K562 (cell line): ENCODE measurements around the gene ZBP1. TPM values are rescaled to one million over a fixed set of nuclear protein-coding genes. Genes with fewer than 3 reads are reported as not detected.
A peak's percentile ranks its signal among the peaks of the same experiment; 100 is the strongest.

Experiments
- BHLHE40 ChIP-seq: IDR thresholded peaks from 2 replicates; pipeline ENCODE4 v1.6.1; 2011; ENCODE audit warnings: low read length, improper control_type of control experiment
- CAMTA2 ChIP-seq: fragments of 250-450 bp; sonication (Bioruptor Pico); conservative IDR thresholded peaks from 2 replicates; pipeline ENCODE4 v1.5.1; 2022
- CCNT2 ChIP-seq: IDR thresholded peaks from 2 replicates; pipeline ENCODE4 v1.6.1; 2011; ENCODE audit warnings: borderline replicate concordance, low read depth, mild to moderate bottlenecking, moderate library complexity, mixed read lengths, low read length; ENCODE audit not compliant: insufficient read length; ENCODE audit errors: extremely low read depth
- E2F4 ChIP-seq: sonication (generic); formaldehyde crosslinking; IDR thresholded peaks from 2 replicates; pipeline ENCODE4 v1.8.0; 2022; ENCODE audit warnings: mild to moderate bottlenecking, low read depth, missing genetic modification reagents
- KLF10 ChIP-seq: fragments of 250-450 bp; sonication (Bioruptor Pico); IDR thresholded peaks from 2 replicates; pipeline ENCODE4 v1.6.1; 2021; ENCODE audit warnings: matching md5 sums
- MLX ChIP-seq, 2 experiments: fragments of 450-650 bp in 1 of 2; sonication (generic) in 1 of 2; formaldehyde crosslinking; conservative IDR thresholded peaks; 2 replicates each; pipeline versions ENCODE4 v1.4.0 to v1.8.1; 2020 to 2022; ENCODE audit warnings: mild to moderate bottlenecking in 1 of 2, missing genetic modification reagents in 1 of 2
- PML ChIP-seq: IDR thresholded peaks from 2 replicates; pipeline ENCODE4 v1.6.1; 2012; ENCODE audit warnings: low read length, inconsistent platforms
- POU5F1 ChIP-seq: fragments of 150-350 bp; IDR thresholded peaks from 2 replicates; pipeline ENCODE4 v1.6.1; 2014; ENCODE audit warnings: borderline replicate concordance, low read length, low read depth, mild to moderate bottlenecking; ENCODE audit not compliant: partially characterized antibody
- RHOXF2B ChIP-seq: fragments of 250-450 bp; sonication (Bioruptor Pico); conservative IDR thresholded peaks from 2 replicates; pipeline ENCODE4 v1.5.1; 2021
- SOX6 ChIP-seq: fragments of 450-650 bp; IDR thresholded peaks from 2 replicates; pipeline ENCODE4 v1.6.1; 2014; ENCODE audit warnings: mild to moderate bottlenecking
- SUPT5H ChIP-seq: fragments of 450-650 bp; IDR thresholded peaks from 2 replicates; pipeline ENCODE4 v1.6.1; 2016
- TAF7 ChIP-seq: fragments of 450-650 bp; IDR thresholded peaks from 2 replicates; pipeline ENCODE4 v1.6.1; 2016; ENCODE audit warnings: missing genetic modification characterization, missing compliant biosample characterization
- TBL1XR1 ChIP-seq, 2 experiments: IDR thresholded peaks; 2 replicates each; pipeline ENCODE4 v1.6.1; 2012; ENCODE audit warnings: improper control_type of control experiment in 2 of 2, low read length in 2 of 2, mild to moderate bottlenecking in 1 of 2
- ZFP36 ChIP-seq: fragments of 150-350 bp; IDR thresholded peaks from 2 replicates; pipeline ENCODE4 v1.6.1; 2018; ENCODE audit warnings: low read length, low read depth; ENCODE audit not compliant: partially characterized antibody
- polyA plus RNA-seq, 8 experiments: library from polyadenylated mRNA; depleted of rRNA in 4 of 8; stranded (reverse) in 5 of 8; unstranded in 3 of 8; fragments of >200 nt; fragmentation: Nextera tagmentation in 2 of 8; fragmentation: Illumina TruSeq in 1 of 8; extraction: Ambion mirVana in 2 of 8; extraction: Trizol in 1 of 8; gene quantifications; 2 replicates each; pipeline versions ENCODE4 v1.2.1 to v1.2.3, GENCODE V29; 2011 to 2014; ENCODE audit warnings: inconsistent platforms in 1 of 8, missing spikeins in 1 of 8
- total RNA-seq, 7 experiments: library from RNA; depleted of rRNA in 6 of 7; stranded (reverse); fragments of >200 nt in 6 of 7; fragmentation: Illumina TruSeq in 2 of 7; extraction: Trizol in 2 of 7; gene quantifications; 2 replicates each; pipeline versions ENCODE4 v1.2.1 to v1.2.3, GENCODE V29; 2011 to 2021; ENCODE audit warnings: low replicate concordance in 1 of 7
- TF ChIP-seq, protein P1 (sequence below), 3 experiments: IDR thresholded peaks in 2 of 3; conservative IDR thresholded peaks in 1 of 3; 2 replicates each; pipeline ENCODE4 v1.5.1; 2011 to 2012; ENCODE audit warnings: low read length in 3 of 3, mild to moderate bottlenecking in 3 of 3, control low read depth in 2 of 3, improper control_type of control experiment in 1 of 3, inconsistent platforms in 1 of 3, low read depth in 1 of 3, mixed read lengths in 1 of 3, moderate library complexity in 1 of 3; ENCODE audit not compliant: insufficient read depth in 2 of 3
- TF ChIP-seq, protein P2 (sequence below): fragments of 450-650 bp; IDR thresholded peaks from 2 replicates; pipeline ENCODE4 v1.6.1; 2016

Gene ZBP1
- total and polyA plus RNA-seq, 9 of the 15 experiments (the other 6 are each of a cell fraction or from before 2014, with no cell fraction given), result not detected

GRCh38 chr20:57605045-57605444, 15.2 kb downstream of the ZBP1 start (continued):
- TF ChIP-seq, protein P1, sequence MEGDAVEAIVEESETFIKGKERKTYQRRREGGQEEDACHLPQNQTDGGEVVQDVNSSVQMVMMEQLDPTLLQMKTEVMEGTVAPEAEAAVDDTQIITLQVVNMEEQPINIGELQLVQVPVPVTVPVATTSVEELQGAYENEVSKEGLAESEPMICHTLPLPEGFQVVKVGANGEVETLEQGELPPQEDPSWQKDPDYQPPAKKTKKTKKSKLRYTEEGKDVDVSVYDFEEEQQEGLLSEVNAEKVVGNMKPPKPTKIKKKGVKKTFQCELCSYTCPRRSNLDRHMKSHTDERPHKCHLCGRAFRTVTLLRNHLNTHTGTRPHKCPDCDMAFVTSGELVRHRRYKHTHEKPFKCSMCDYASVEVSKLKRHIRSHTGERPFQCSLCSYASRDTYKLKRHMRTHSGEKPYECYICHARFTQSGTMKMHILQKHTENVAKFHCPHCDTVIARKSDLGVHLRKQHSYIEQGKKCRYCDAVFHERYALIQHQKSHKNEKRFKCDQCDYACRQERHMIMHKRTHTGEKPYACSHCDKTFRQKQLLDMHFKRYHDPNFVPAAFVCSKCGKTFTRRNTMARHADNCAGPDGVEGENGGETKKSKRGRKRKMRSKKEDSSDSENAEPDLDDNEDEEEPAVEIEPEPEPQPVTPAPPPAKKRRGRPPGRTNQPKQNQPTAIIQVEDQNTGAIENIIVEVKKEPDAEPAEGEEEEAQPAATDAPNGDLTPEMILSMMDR (IDR thresholded peaks at IDR 0.05 in 2 of 3, conservative IDR thresholded peaks at IDR 0.05 in 1 of 3; ENCODE audit: insufficient read depth in 2 of 3, low read depth in 1 of 3, low read length in 3 of 3), result no peak
- TF ChIP-seq SUPT5H (no peak), TBL1XR1 (IDR thresholded peaks at IDR 0.05; ENCODE audit: low read length in 2 of 2) (no peak), TAF7 (tag) (no peak), KLF10 (CRISPR knock-in tag) (no peak), POU5F1 (no peak), MLX (CRISPR knock-in tag; conservative IDR thresholded peaks at IDR 0.05) (no peak), ZFP36 (no peak), CAMTA2 (CRISPR knock-in tag) (no peak), E2F4 (CRISPR knock-in tag) (no peak), PML (no peak), RHOXF2B (CRISPR knock-in tag) (no peak), SOX6 (peak; percentile 21; the same call in 1 of the 2 replicates), BHLHE40 (no peak), CCNT2 (no peak)
- TF ChIP-seq, protein P2, sequence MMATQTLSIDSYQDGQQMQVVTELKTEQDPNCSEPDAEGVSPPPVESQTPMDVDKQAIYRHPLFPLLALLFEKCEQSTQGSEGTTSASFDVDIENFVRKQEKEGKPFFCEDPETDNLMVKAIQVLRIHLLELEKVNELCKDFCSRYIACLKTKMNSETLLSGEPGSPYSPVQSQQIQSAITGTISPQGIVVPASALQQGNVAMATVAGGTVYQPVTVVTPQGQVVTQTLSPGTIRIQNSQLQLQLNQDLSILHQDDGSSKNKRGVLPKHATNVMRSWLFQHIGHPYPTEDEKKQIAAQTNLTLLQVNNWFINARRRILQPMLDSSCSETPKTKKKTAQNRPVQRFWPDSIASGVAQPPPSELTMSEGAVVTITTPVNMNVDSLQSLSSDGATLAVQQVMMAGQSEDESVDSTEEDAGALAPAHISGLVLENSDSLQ, result peak; percentile 79
